HFFc6 (cell line): ENCODE results near the gene EBNA1BP2. TPM values are rescaled to one million over a fixed set of nuclear protein-coding genes. Genes with fewer than 3 reads are reported as not detected.

Source experiments
- DNase-seq: peaks from one replicate; pipeline ENCODE4 v3.0.0-alpha.2; 2018
- H3K27ac Mint-ChIP-seq: 2 replicates; pipeline ENCODE4 v1.8.0; 2020; ENCODE audit warnings: mild to moderate bottlenecking, mixed read lengths
- H3K27me3 Mint-ChIP-seq: 2 replicates; pipeline ENCODE4 v1.8.0; 2021; ENCODE audit warnings: mild to moderate bottlenecking, moderate library complexity, mixed read lengths; ENCODE audit not compliant: insufficient read depth
- H3K36me3 Mint-ChIP-seq: 2 replicates; pipeline ENCODE4 v1.8.0; 2021; ENCODE audit warnings: low read depth, mixed read lengths
- H3K4me1 Mint-ChIP-seq: 2 replicates; pipeline ENCODE4 v1.8.0; 2020; ENCODE audit warnings: low read depth, mixed read lengths
- H3K4me3 Mint-ChIP-seq: 2 replicates; pipeline ENCODE4 v1.8.0; 2020; ENCODE audit warnings: mild to moderate bottlenecking, moderate library complexity, mixed read lengths
- H3K9me3 Mint-ChIP-seq: 2 replicates; pipeline ENCODE4 v1.8.0; 2020; ENCODE audit warnings: mild to moderate bottlenecking, mixed read lengths
- CTCF ChIP-seq: fragments of 200-600 bp; sonication (generic); IDR thresholded peaks from 2 replicates; pipeline ENCODE4 v1.5.0; 2021; ENCODE audit warnings: antibody characterized with exemption, mild to moderate bottlenecking
- total RNA-seq, 6 experiments: library from RNA; stranded (reverse); fragmentation: NEBNext Ultra II Directional; extraction: Animal tissue kit (Norgen Biotek cat#: 25700); gene quantifications; 2 replicates in 1 of 6; 3 replicates in 5 of 6; pipeline ENCODE4 v1.2.3, GENCODE V29; 2021

The EBNA1BP2 gene
- total RNA-seq, 6 experiments from 2014 or later, result 107 to 146 (median 134) TPM

GRCh38 chr1:43188106-43188505, 16.0 kb upstream of the EBNA1BP2 start:
- no peak overlapping the region for H3K4me3 Mint-ChIP-seq
- no peaks in the 10 kb centered on the region; the same call in 1 of the 2 replicates for H3K27me3 Mint-ChIP-seq
- no peak for TF ChIP-seq CTCF
- no peak overlapping the region for H3K27ac Mint-ChIP-seq
- no peaks in the 10 kb centered on the region for H3K4me1 Mint-ChIP-seq
- DNase-seq, result no peak
- H3K9me3 Mint-ChIP-seq, result peaks cover 4% of the 10 kb centered on the region; the same call in 1 of the 2 replicates
- no peaks in the 10 kb centered on the region; the same call in 1 of the 2 replicates for H3K36me3 Mint-ChIP-seq

- Mint-ChIP-seq H3K9me3 (no peaks in the 10 kb centered on the region), H3K27ac (no peak overlapping the region), H3K4me3 (no peak overlapping the region), H3K27me3 (no peaks in the 10 kb centered on the region; the same call in none of the 2 replicates), H3K36me3 (no peaks in the 10 kb centered on the region), H3K4me1 (no peaks in the 10 kb centered on the region)
- TF ChIP-seq CTCF, result no peak
- no peak for DNase-seq
These were observed 12.9 kb upstream of the EBNA1BP2 start for GRCh38 chr1:43184995-43185394.

DNA sequence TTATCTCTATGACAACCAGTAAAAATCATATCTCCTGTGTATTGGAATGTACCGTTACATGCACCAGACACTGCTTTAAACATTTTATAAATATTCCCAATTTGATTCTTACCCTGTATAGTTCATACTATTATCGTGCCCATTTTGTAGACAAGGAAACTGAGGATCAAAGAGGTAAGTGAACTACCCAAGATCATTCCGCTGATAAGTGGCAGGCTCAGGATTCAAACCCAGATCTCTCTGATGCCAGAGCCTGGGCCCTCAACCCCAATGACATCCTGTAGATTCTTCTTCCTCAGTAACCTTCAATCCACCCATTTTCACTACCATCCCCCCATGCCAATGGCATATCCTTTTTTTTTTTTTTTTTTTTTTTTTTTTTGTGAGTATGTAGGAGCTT, 12.3 kb upstream of the EBNA1BP2 start:
- Mint-ChIP-seq H3K27me3 (no peaks in the 10 kb centered on the region; the same call in none of the 2 replicates), H3K9me3 (no peaks in the 10 kb centered on the region), H3K4me1 (no peaks in the 10 kb centered on the region), H3K27ac (no peak overlapping the region), H3K4me3 (no peak overlapping the region), H3K36me3 (no peaks in the 10 kb centered on the region)
- no peak for DNase-seq
- TF ChIP-seq CTCF, result no peak

DNA sequence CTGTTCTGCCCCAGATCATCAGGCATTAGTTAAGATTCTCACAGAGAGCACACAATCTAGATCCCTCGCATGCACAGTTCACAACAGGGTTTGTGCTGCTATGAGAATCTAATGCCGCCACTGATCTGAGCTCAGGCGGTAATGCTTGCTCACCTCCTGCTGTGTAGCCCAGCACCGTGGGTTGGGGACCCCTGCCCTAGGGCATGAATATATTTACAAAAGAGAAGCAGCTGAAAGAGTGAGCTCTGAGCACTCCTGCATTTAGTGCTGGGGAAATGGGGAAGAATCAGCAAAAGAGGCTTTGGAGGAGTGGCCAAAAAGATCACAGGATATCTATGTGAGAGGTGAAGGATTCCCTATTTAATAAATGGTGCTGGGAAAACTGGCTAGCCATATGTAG, 5.6 kb upstream of the EBNA1BP2 start:
- Mint-ChIP-seq H3K27ac (no peak overlapping the region), H3K36me3 (no peaks in the 10 kb centered on the region), H3K9me3 (no peaks in the 10 kb centered on the region), H3K27me3 (peaks cover 6% of the 10 kb centered on the region), H3K4me1 (peaks cover 6% of the 10 kb centered on the region), H3K4me3 (no peak overlapping the region)
- TF ChIP-seq CTCF, result no peak
- no peak for DNase-seq

- Mint-ChIP-seq H3K36me3 (peaks cover 23% of the 10 kb centered on the region), H3K27me3 (peaks cover 9% of the 10 kb centered on the region), H3K4me3 (no peak overlapping the region), H3K4me1 (peaks cover 27% of the 10 kb centered on the region), H3K9me3 (no peaks in the 10 kb centered on the region; the same call in 1 of the 2 replicates), H3K27ac (no peak overlapping the region)
- no peak for DNase-seq
- no peak for TF ChIP-seq CTCF
These were observed 2.8 kb upstream of the EBNA1BP2 start for GRCh38 chr1:43174873-43175272.

DNA sequence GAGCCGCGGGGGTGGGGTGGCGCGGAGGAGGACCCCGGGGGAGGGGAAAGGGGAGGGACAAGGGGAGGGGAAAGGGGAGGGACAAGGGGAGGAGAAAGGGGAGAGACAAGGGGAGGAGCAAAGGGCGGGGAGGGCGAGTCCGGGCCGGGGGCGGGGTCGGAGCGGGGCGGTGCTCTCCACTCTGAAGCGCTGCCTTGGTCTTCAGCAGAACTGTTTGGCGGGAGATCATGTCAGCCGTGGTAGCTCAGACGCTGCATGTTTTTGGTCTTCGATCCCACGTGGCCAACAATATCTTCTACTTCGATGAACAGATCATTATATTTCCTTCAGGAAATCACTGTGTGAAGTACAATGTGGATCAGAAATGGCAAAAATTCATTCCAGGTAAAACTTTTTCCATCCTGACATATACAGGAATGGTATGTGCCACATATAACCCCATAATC, 460 bp upstream of the EBNA1BP2 start:
- H3K4me1 Mint-ChIP-seq, result peaks cover 31% of the 10 kb centered on the region
- peak; percentile 74 for DNase-seq
- H3K27ac Mint-ChIP-seq, result peak overlapping the region; percentile 94
- peaks cover 46% of the 10 kb centered on the region for H3K36me3 Mint-ChIP-seq
- no peak for TF ChIP-seq CTCF
- H3K4me3 Mint-ChIP-seq, result peak overlapping the region; percentile 94
- H3K27me3 Mint-ChIP-seq, result peaks cover 9% of the 10 kb centered on the region
- no peaks in the 10 kb centered on the region; the same call in 1 of the 2 replicates for H3K9me3 Mint-ChIP-seq
